ENCODE results near the gene GARIN5A. TPM values are rescaled to one million over a fixed set of nuclear protein-coding genes. Genes with fewer than 3 reads are reported as not detected.

Gene GARIN5A
- 0.57 and 1.1 TPM in 2 replicates for polyA plus RNA-seq (2011; rRNA removed)
- polyA plus RNA-seq (2012; cell fraction: cytosol; rRNA removed): 1.2 and 1.5 TPM in 2 replicates
- 1.7 and 2.0 TPM in 2 replicates for polyA plus RNA-seq (2012; cell fraction: nucleus; rRNA removed)
- polyA plus RNA-seq (2017; fragmentation: RNase III; extraction: RNeasy Plus Mini Kit Qiagen cat#74134 plus additional on column Dnase treatment): 1.5 to 2.5 TPM (median 1.7 TPM) in 3 replicates
- polyA minus RNA-seq (2011; rRNA and poly(A)+ RNA removed): 0.91 and 1.4 TPM in 2 replicates

GRCh38 chr19:50476224-50476906, at the start of gene GARIN5A, which contains the start of gene EMC10:
GARIN5A (minus strand) TSS chr19:50476848; CDS start chr19:50476388, 460 bp downstream.
EMC10 (plus strand) TSS chr19:50476507; CDS start chr19:50476545, 38 bp downstream.
- CTCF ChIA-PET: interaction anchor here (4.7 kb wide), 1 partner anchor 15 kb away, joined by 28 read pairs; no protein-coding TSS in a partner anchor
- H3K4me2 ChIP-seq: peak within 1 kb of the TSS; percentile 97
- no peaks in the 10 kb centered on the region for H3K9me3 ChIP-seq
- 2% methylated on average over 40 of the region's 58 CpGs for WGBS (ENCODE audit: missing lambda C conversion rate)
- POLR2A ChIA-PET: no interaction called here
- DNase-seq (ENCODE audit: low read depth in 1 of 2, low spot score in 1 of 2) (peak; percentile 99), ATAC-seq (peak; percentile 73 to 91), FAIRE-seq (no peak)
- H3K27ac ChIP-seq: peak within 1 kb of the TSS; percentile 87 to 93
- H3K4me1 ChIP-seq: peaks cover 12% of the 10 kb centered on the region
- H3K4me3 ChIP-seq: peak within 1 kb of the TSS; percentile 86
- TF ChIP-seq CEBPB (IDR thresholded peaks at IDR 0.05): no peak
- TF ChIP-seq NPAS2 (CRISPR knock-in tag; IDR thresholded peaks at IDR 0.05; ENCODE audit: borderline replicate concordance): no peak
- TF ChIP-seq JUNB (IDR thresholded peaks at IDR 0.05): no peak
- TF ChIP-seq FOXS1 (CRISPR knock-in tag; IDR thresholded peaks at IDR 0.05): no peak
- no peak for TF ChIP-seq NFE2L2 (conservative IDR thresholded peaks at IDR 0.05; ENCODE audit: low read length)
- no peak for TF ChIP-seq CTCF (IDR thresholded peaks at IDR 0.05)
- TF ChIP-seq SREBF2 (IDR thresholded peaks at IDR 0.05): no peak
- TF ChIP-seq HOXB13 (CRISPR knock-in tag; IDR thresholded peaks at IDR 0.05; ENCODE audit: low read depth): no peak
- 0 out of 2 replicates have a peak, but pooled peaks have one; percentile 52 for TF ChIP-seq RCOR1 (IDR thresholded peaks at IDR 0.05; ENCODE audit: low read depth, low read length)
- TF ChIP-seq, protein P1, sequence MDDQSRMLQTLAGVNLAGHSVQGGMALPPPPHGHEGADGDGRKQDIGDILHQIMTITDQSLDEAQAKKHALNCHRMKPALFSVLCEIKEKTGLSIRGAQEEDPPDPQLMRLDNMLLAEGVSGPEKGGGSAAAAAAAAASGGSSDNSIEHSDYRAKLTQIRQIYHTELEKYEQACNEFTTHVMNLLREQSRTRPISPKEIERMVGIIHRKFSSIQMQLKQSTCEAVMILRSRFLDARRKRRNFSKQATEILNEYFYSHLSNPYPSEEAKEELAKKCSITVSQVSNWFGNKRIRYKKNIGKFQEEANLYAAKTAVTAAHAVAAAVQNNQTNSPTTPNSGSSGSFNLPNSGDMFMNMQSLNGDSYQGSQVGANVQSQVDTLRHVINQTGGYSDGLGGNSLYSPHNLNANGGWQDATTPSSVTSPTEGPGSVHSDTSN (IDR thresholded peaks at IDR 0.05): no peak
- no peak for TF ChIP-seq REST (IDR thresholded peaks at IDR 0.05)
- no peak for TF ChIP-seq HES2 (IDR thresholded peaks at IDR 0.05)
- no peak for TF ChIP-seq ESRRA (IDR thresholded peaks at IDR 0.05; ENCODE audit: borderline replicate concordance, low read length)
- peak; percentile 83 to 93 for TF ChIP-seq JUN (IDR thresholded peaks at IDR 0.05)
- TF ChIP-seq ZNF302 (CRISPR knock-in tag; IDR thresholded peaks at IDR 0.05): no peak
- 0 out of 2 replicates have a peak, but pooled peaks have one; percentile 13 for TF ChIP-seq BHLHE40 (IDR thresholded peaks at IDR 0.05; ENCODE audit: low read depth, low read length)
- TF ChIP-seq RFX5 (IDR thresholded peaks at IDR 0.05): peak; percentile 86
- TF ChIP-seq SMC3 (IDR thresholded peaks at IDR 0.05): no peak
- no peak for TF ChIP-seq ZFP36 (IDR thresholded peaks at IDR 0.05; ENCODE audit: borderline replicate concordance, partially characterized antibody)
- no peak for TF ChIP-seq POLR2AphosphoS2 (conservative IDR thresholded peaks at IDR 0.05; ENCODE audit: low read length)
- no peak for TF ChIP-seq CBX2 (IDR thresholded peaks at IDR 0.05; ENCODE audit: borderline replicate concordance, low read depth)
- no peak for TF ChIP-seq FOSL2 (IDR thresholded peaks at IDR 0.05)
- TF ChIP-seq FOSL2 (CRISPR knock-in tag; IDR thresholded peaks at IDR 0.05): peak; percentile 95
- TF ChIP-seq, protein P2, sequence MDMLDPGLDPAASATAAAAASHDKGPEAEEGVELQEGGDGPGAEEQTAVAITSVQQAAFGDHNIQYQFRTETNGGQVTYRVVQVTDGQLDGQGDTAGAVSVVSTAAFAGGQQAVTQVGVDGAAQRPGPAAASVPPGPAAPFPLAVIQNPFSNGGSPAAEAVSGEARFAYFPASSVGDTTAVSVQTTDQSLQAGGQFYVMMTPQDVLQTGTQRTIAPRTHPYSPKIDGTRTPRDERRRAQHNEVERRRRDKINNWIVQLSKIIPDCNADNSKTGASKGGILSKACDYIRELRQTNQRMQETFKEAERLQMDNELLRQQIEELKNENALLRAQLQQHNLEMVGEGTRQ (IDR thresholded peaks at IDR 0.05): 0 out of 2 replicates have a peak, but pooled peaks have one; percentile 18
- TF ChIP-seq, protein P3, sequence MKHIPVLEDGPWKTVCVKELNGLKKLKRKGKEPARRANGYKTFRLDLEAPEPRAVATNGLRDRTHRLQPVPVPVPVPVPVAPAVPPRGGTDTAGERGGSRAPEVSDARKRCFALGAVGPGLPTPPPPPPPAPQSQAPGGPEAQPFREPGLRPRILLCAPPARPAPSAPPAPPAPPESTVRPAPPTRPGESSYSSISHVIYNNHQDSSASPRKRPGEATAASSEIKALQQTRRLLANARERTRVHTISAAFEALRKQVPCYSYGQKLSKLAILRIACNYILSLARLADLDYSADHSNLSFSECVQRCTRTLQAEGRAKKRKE (CRISPR knock-in tag; IDR thresholded peaks at IDR 0.05; ENCODE audit: low read depth): no peak
- no peak for TF ChIP-seq RARB (CRISPR knock-in tag; IDR thresholded peaks at IDR 0.05)
- no peak for TF ChIP-seq HEYL (CRISPR knock-in tag; IDR thresholded peaks at IDR 0.05)
- TF ChIP-seq MAZ (IDR thresholded peaks at IDR 0.05; ENCODE audit: borderline replicate concordance, low read depth, low read length): peak; percentile 75; the same call in 1 of the 2 replicates
- no peak for TF ChIP-seq ELK1 (IDR thresholded peaks at IDR 0.05; ENCODE audit: low read depth, low read length)
- TF ChIP-seq GATA3 (IDR thresholded peaks at IDR 0.05; ENCODE audit: borderline replicate concordance): no peak
- TF ChIP-seq EP300 (IDR thresholded peaks at IDR 0.05): no peak
